DMS 273 treated with DMSO at 0.1 percent for 48 hours (cell line): ENCODE results near the gene MOG.
A peak's percentile ranks its signal among the peaks of the same experiment; 100 is the strongest.

Source experiments
- DNase-seq: peaks from one replicate; lab custom pipeline; 2025; lab: John Stamatoyannopoulos, UW

MOG gene

GRCh38 chr6:29676981-29677601 lies 20.2 kb downstream of the MOG start:
- peak; percentile 39 for DNase-seq

GRCh38 chr6:29678114-29678513 lies 21.2 kb downstream of the MOG start:
- DNase-seq: no peak

- no peak for DNase-seq
Observed at GRCh38 chr6:29679962-29680361, 23.1 kb downstream of the MOG start.

- no peak for DNase-seq
Observed at GRCh38 chr6:29680416-29680815, 23.5 kb downstream of the MOG start.

- DNase-seq: no peak
Observed at GRCh38 chr6:29680904-29681303, 24.0 kb downstream of the MOG start, which contains the start of gene ZFP57. Gene ZFP57, minus strand, starts transcription at chr6:29681152. Its CDS starts 4,149 bp downstream, at chr6:29677003.

GRCh38 chr6:29681811-29682210 lies 24.9 kb downstream of the MOG start:
- no peak for DNase-seq

GRCh38 chr6:29685718-29686326 lies 28.9 kb downstream of the MOG start:
- DNase-seq: no peak

- no peak for DNase-seq
Observed at GRCh38 chr6:29694637-29695036, 37.7 kb downstream of the MOG start.

- DNase-seq: no peak
Observed at GRCh38 chr6:29696147-29697125, 39.5 kb downstream of the MOG start.

- no peak for DNase-seq
Observed at GRCh38 chr6:29702519-29703103, 45.7 kb downstream of the MOG start.

GRCh38 chr6:29705389-29706231 lies 48.7 kb downstream of the MOG start:
- no peak for DNase-seq

- no peak for DNase-seq
Observed at GRCh38 chr6:29708432-29709179, 51.7 kb downstream of the MOG start.

GRCh38 chr6:29709188-29709587 lies 52.3 kb downstream of the MOG start:
- no peak for DNase-seq

GRCh38 chr6:29710281-29710941 lies 53.5 kb downstream of the MOG start:
- DNase-seq: no peak

- no peak for DNase-seq
Observed at GRCh38 chr6:29720863-29721262, 64.0 kb downstream of the MOG start.
